ENCODE data around the gene NPC1.
"Not testable (repeated sequence)": the region's sequence is repeated elsewhere in the genome, so short reads cannot be mapped to it uniquely, and the experiment has no call there.

The NPC1 gene

DNA sequence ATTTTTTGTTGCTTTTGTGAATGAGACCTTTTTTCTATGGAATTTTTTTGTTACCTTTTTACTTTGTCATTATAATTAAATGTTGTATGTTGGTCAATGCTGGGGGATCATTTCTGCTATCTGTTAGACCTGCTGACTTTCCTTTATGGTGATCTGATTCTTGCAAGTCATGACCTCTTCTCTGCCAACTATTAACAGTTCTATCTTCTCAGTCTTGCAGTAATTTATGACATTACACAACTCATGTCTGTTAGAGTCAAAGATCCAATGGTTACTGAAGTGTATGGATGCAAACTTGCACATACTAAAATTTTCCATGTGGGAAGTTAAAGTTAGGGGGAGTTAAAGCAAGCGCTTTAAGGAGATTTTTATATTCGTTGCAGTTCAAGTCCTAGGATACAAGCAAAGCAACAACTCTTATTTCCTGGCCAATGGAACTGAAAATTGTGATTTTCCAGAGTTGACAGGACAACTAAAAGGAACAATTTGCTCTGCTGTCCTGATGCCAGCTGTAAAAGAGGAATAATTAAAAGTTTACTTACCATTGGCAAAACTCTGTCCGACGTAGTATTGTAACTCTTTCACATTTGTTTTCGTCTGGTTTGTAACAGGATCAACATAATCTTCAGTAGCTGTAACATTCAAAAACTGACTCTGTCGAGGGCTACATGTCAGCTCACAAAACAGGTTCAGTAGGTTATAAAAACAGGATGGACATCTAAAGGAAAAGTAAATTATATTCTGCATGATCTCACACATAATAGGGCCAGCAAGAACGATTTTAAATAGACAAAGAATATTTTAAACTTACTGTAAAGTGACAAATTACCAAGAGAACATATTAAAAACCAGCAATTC, 17.8 kb downstream of the NPC1 start:
- Histone ChIP-seq H3K9me3 (ENCODE audit: control insufficient read depth, low read length) (no peaks in the 10 kb centered on the region), H3K4me1 (ENCODE audit: control insufficient read depth, insufficient read depth, low read length, poor library complexity, severe bottlenecking) (peaks cover 6% of the 10 kb centered on the region), H3K27ac (ENCODE audit: insufficient read depth, low read length, poor library complexity, severe bottlenecking) (no peak overlapping the region), H3K36me3 (ENCODE audit: control insufficient read depth, insufficient read depth, low read length) (peaks cover 41% of the 10 kb centered on the region), H3K4me3 (ENCODE audit: insufficient read depth, low read depth, low read length, poor library complexity, severe bottlenecking) (no peak overlapping the region), H3K27me3 (replicated peaks; ENCODE audit: control insufficient read depth, insufficient read depth, low read length, poor library complexity, severe bottlenecking) (no peaks in the 10 kb centered on the region)
- DNase-seq = no peak

DNA sequence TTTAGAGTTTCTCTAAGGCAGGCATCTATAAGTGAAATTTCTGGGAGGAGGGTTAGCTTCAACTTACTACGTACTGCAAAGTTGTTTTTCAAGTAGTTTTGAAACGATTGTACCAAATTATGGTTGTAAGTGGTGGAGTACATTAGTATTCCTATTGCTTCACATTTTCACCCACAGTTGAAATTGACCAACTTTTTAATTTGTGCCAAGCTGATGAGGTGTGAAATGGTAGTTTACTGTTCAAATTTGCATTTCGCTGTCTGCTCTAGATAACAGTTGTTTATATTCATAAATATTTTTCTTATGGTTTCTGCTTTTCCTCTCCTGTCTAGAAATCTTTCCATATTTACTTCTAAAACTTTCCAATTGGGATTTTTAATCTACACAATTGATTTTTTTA, 18.6 kb downstream of the NPC1 start:
- Histone ChIP-seq H3K4me1 (ENCODE audit: control insufficient read depth, insufficient read depth, low read length, poor library complexity, severe bottlenecking) (no peaks in the 10 kb centered on the region), H3K9me3 (ENCODE audit: control insufficient read depth, low read length) (no peaks in the 10 kb centered on the region), H3K4me3 (ENCODE audit: insufficient read depth, low read depth, low read length, poor library complexity, severe bottlenecking) (no peak overlapping the region), H3K27me3 (replicated peaks; ENCODE audit: control insufficient read depth, insufficient read depth, low read length, poor library complexity, severe bottlenecking) (no peaks in the 10 kb centered on the region), H3K36me3 (ENCODE audit: control insufficient read depth, insufficient read depth, low read length) (peaks cover 41% of the 10 kb centered on the region), H3K27ac (ENCODE audit: insufficient read depth, low read length, poor library complexity, severe bottlenecking) (no peak overlapping the region)
- no peak for DNase-seq

DNA sequence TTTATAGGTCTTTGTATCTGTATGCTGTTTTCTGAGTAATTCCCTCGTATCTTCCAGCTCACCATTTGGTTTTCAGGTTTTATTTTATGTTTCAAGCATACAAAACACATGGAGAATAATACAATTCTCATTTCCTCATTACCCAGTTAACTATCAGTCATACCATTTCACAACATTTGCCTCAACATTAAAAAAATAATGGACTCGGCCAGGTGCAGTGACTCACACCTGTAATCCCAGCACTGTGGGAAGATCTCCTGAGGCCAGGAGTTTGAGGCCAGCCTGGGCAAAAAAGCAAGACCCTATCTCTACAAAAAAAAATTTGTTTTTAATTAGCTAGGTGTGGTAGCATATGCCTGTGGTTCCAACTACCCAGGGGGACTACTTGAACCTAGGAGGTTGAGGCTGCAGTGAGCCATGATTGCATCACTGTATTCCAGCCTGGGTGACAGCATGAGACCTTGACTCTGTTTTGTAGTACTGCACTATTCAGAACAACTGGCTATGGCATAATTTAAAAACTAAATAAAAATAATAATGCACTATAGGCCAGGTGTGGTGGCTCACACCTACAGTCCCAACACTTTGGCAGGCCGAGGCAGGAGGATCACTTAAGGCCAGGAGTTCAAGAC, 20.3 kb downstream of the NPC1 start:
- H3K9me3 ChIP-seq (ENCODE audit: control insufficient read depth, low read length) = no peaks in the 10 kb centered on the region
- H3K27ac ChIP-seq (ENCODE audit: insufficient read depth, low read length, poor library complexity, severe bottlenecking) = no peak overlapping the region
- H3K4me3 ChIP-seq (ENCODE audit: insufficient read depth, low read depth, low read length, poor library complexity, severe bottlenecking) = no peak overlapping the region
- no peak for DNase-seq
- peaks cover 45% of the 10 kb centered on the region for H3K36me3 ChIP-seq (ENCODE audit: control insufficient read depth, insufficient read depth, low read length)
- no peaks in the 10 kb centered on the region for H3K4me1 ChIP-seq (ENCODE audit: control insufficient read depth, insufficient read depth, low read length, poor library complexity, severe bottlenecking)
- no peaks in the 10 kb centered on the region for H3K27me3 ChIP-seq (replicated peaks; ENCODE audit: control insufficient read depth, insufficient read depth, low read length, poor library complexity, severe bottlenecking)

DNA sequence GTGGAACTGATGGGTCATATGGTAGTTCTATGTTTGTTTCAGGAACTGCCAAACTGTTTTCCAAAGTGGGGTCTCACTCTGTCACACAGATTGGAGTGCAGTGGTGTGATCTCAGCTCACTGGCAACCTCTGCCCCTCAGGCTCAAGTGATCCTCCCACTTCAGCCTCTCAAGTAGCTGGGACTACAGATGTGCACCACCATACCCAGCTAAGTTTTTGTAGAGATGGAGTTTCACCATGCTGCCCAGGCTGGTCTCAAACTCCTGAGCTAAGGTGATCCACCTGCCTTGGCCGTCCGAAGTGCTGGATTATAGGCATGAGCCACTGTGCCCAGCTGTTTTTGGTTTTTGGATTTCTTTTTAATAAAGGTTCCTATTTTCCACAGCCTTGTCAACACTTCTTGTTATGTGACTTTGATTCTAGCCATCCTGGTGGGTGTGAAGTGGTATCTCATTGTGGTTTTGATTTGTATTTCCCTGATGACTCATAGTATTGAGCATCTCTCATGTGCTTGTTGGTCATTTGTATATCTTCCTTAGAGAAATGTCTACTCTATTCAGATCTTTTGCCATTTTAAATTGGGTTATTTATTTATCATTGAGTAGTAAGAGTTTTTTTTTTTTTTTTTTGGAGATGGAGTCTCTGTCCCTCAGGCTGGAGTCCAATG, 22.8 kb downstream of the NPC1 start:
- Histone ChIP-seq H3K9me3 (ENCODE audit: control insufficient read depth, low read length) (no peaks in the 10 kb centered on the region), H3K4me1 (ENCODE audit: control insufficient read depth, insufficient read depth, low read length, poor library complexity, severe bottlenecking) (no peaks in the 10 kb centered on the region), H3K27me3 (replicated peaks; ENCODE audit: control insufficient read depth, insufficient read depth, low read length, poor library complexity, severe bottlenecking) (no peaks in the 10 kb centered on the region), H3K27ac (ENCODE audit: insufficient read depth, low read length, poor library complexity, severe bottlenecking) (no peak overlapping the region), H3K4me3 (ENCODE audit: insufficient read depth, low read depth, low read length, poor library complexity, severe bottlenecking) (no peak overlapping the region), H3K36me3 (ENCODE audit: control insufficient read depth, insufficient read depth, low read length) (peaks cover 48% of the 10 kb centered on the region)
- DNase-seq = no peak

DNA sequence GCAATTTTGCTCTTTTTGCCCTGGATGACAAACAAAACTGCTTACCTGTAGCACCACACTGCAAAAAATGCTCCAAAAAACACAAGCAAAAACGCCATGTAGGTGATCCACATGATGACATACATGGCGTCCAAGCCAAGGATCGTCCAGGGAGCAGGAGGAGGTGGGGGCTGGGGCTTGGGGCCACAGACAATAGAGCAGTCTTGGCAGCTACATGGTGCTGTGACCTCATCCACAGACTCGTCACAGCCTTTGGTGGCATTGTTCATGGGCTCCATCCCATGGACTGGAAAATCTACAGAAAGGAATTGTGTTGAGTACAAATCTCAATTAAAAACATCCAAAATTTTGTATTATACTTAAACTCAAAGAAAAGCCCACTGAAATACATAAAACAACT, 26.1 kb downstream of the NPC1 start:
- Histone ChIP-seq H3K36me3 (ENCODE audit: control insufficient read depth, insufficient read depth, low read length) (peaks cover 40% of the 10 kb centered on the region), H3K27ac (ENCODE audit: insufficient read depth, low read length, poor library complexity, severe bottlenecking) (no peak overlapping the region), H3K4me3 (ENCODE audit: insufficient read depth, low read depth, low read length, poor library complexity, severe bottlenecking) (no peak overlapping the region), H3K27me3 (replicated peaks; ENCODE audit: control insufficient read depth, insufficient read depth, low read length, poor library complexity, severe bottlenecking) (no peaks in the 10 kb centered on the region), H3K9me3 (ENCODE audit: control insufficient read depth, low read length) (no peaks in the 10 kb centered on the region), H3K4me1 (ENCODE audit: control insufficient read depth, insufficient read depth, low read length, poor library complexity, severe bottlenecking) (no peaks in the 10 kb centered on the region)
- no peak for DNase-seq

DNA sequence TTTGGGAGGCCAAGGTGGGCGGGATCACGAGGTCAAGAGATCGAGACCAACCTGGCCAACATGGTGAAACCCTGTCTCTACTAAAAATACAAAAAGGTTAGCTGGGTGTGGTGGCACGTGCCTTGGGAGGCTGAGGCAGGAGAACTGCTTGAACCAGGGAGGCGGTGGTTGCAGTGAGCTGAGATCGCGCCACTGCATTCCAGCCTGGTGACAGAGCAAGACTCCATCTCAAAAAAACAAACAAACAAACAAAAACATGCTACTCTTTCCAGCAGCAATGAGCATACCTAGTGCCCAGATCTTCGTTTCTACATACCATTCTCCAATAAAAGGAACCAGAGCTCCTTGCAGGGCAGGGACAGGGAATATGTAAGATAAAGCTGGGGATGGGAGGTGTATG, 28.8 kb downstream of the NPC1 start:
- not testable (repeated sequence) for H3K27me3 ChIP-seq (replicated peaks; ENCODE audit: control insufficient read depth, insufficient read depth, low read length, poor library complexity, severe bottlenecking); H3K4me1 ChIP-seq (ENCODE audit: control insufficient read depth, insufficient read depth, low read length, poor library complexity, severe bottlenecking); H3K9me3 ChIP-seq (ENCODE audit: control insufficient read depth, low read length); H3K4me3 ChIP-seq (ENCODE audit: insufficient read depth, low read depth, low read length, poor library complexity, severe bottlenecking); H3K27ac ChIP-seq (ENCODE audit: insufficient read depth, low read length, poor library complexity, severe bottlenecking); DNase-seq
- peaks cover 62% of the 10 kb centered on the region for H3K36me3 ChIP-seq (ENCODE audit: control insufficient read depth, insufficient read depth, low read length)

DNA sequence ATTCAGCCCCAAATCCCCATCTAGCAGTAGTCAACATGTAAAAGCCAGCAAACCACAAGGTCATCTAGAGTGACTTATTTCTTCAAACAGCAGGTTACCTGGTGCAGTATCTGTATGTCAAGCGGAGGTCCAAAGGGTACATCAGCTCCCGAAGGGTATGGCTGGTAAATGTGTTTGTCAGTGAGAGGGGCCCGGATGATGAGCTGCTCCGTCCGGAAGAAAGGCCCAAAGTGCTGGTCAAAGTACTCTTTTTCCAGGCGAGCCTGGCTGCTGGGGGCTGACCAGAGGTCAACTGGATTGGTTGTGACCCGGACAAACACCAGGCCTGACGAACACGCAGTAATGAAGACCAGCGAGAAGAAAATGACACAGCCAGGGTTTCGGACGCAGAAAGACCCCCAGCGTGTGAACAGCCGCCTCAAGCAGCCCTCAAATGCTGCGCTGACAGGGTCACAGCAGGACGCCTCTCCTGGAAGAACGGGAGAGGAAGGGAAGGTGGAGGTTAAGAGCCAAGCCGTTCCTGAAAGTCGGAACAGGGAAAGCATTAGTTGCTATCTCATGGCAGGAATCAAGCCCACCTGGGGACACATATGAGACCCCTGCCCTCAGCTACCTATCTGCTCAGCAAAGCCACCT, 30.0 kb downstream of the NPC1 start:
- no peak overlapping the region for H3K27ac ChIP-seq (ENCODE audit: insufficient read depth, low read length, poor library complexity, severe bottlenecking)
- H3K27me3 ChIP-seq (replicated peaks; ENCODE audit: control insufficient read depth, insufficient read depth, low read length, poor library complexity, severe bottlenecking) = no peaks in the 10 kb centered on the region
- no peak overlapping the region for H3K4me3 ChIP-seq (ENCODE audit: insufficient read depth, low read depth, low read length, poor library complexity, severe bottlenecking)
- H3K4me1 ChIP-seq (ENCODE audit: control insufficient read depth, insufficient read depth, low read length, poor library complexity, severe bottlenecking) = no peaks in the 10 kb centered on the region
- DNase-seq = no peak
- H3K36me3 ChIP-seq (ENCODE audit: control insufficient read depth, insufficient read depth, low read length) = peaks cover 67% of the 10 kb centered on the region
- no peaks in the 10 kb centered on the region for H3K9me3 ChIP-seq (ENCODE audit: control insufficient read depth, low read length)

DNA sequence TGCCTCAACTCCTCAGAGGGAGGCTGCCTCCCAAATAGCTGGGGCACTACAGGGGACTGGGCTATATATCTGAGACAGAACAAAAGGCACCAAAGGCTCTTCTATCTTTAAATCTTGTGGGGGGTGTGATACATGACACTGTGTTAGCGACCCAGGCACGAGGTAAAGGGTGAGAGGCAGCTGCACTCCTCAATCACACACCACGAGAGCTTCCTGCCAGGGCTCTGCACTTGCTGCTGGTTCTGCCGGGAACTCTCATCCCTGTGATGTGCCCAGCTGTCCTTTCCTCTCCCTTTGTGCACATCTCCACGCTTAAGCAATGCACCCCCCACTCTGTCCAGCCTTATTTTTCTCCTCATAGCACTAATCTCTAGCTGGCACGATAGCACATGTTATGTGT, 32.4 kb downstream of the NPC1 start:
- peaks cover 55% of the 10 kb centered on the region for H3K36me3 ChIP-seq (ENCODE audit: control insufficient read depth, insufficient read depth, low read length)
- DNase-seq = no peak

DNA sequence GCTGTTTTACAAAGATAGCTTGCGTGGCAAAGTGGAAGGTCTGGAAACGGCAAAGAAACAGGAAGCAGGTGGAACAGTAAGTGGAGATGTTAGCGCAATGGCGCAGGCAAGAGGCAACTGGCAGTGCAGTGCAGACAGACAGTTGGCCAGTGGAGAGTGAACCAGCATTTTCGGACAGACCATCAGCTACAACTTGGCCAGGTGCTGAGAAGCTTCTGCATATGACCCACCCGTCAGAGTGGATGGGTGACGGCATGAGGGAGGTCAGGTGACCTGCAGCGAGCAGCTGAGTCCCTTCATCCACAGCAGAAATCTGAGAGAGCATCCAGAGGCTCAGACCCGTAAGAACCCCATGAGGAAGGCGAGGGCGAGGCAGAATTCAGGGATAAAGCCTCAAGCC, 33.8 kb downstream of the NPC1 start:
- H3K36me3 ChIP-seq (ENCODE audit: control insufficient read depth, insufficient read depth, low read length) = peaks cover 59% of the 10 kb centered on the region
- no peaks in the 10 kb centered on the region for H3K27me3 ChIP-seq (replicated peaks; ENCODE audit: control insufficient read depth, insufficient read depth, low read length, poor library complexity, severe bottlenecking)
- no peaks in the 10 kb centered on the region for H3K4me1 ChIP-seq (ENCODE audit: control insufficient read depth, insufficient read depth, low read length, poor library complexity, severe bottlenecking)
- H3K9me3 ChIP-seq (ENCODE audit: control insufficient read depth, low read length) = no peaks in the 10 kb centered on the region
- DNase-seq = no peak
- H3K27ac ChIP-seq (ENCODE audit: insufficient read depth, low read length, poor library complexity, severe bottlenecking) = no peak overlapping the region
- H3K4me3 ChIP-seq (ENCODE audit: insufficient read depth, low read depth, low read length, poor library complexity, severe bottlenecking) = no peak overlapping the region

More for the DNA sequence above, 32.4 kb downstream of the NPC1 start:
- Histone ChIP-seq H3K4me3 (ENCODE audit: insufficient read depth, low read depth, low read length, poor library complexity, severe bottlenecking) (no peak overlapping the region), H3K9me3 (ENCODE audit: control insufficient read depth, low read length) (no peaks in the 10 kb centered on the region), H3K4me1 (ENCODE audit: control insufficient read depth, insufficient read depth, low read length, poor library complexity, severe bottlenecking) (no peaks in the 10 kb centered on the region), H3K27me3 (replicated peaks; ENCODE audit: control insufficient read depth, insufficient read depth, low read length, poor library complexity, severe bottlenecking) (no peaks in the 10 kb centered on the region), H3K27ac (ENCODE audit: insufficient read depth, low read length, poor library complexity, severe bottlenecking) (no peak overlapping the region)
